A549 (cell line): ENCODE measurements around the gene MBTPS2. TPM values are rescaled to one million over a fixed set of nuclear protein-coding genes. Genes with fewer than 3 reads are reported as not detected.

Experiments
- ATAC-seq, 2 experiments: fragments of 200-7000 bp in 1 of 2; fragments of >200 bp in 1 of 2; cut with Nextera tagmentation in 1 of 2; cut with Tn5 transposase in 1 of 2; 3 replicates each; pipeline versions ENCODE4 v1.8.0 to v1.9.1; 2018 to 2020; ENCODE audit warnings: mild to moderate bottlenecking in 1 of 2, moderate library complexity in 1 of 2
- CTCF ChIA-PET: fragments of 300-600 bp; sonication (Branson Sonifier 250); formaldehyde crosslinking; extraction: SDS; loops from one replicate; lab custom pipeline; 2021; ENCODE audit warnings: antibody characterized with exemption, inconsistent platforms; lab: Yijun Ruan, JAX
- POLR2A ChIA-PET: fragments of 350-600 bp; formaldehyde crosslinking; extraction: SDS; loops from one replicate; lab custom pipeline; 2021; ENCODE audit warnings: antibody characterized with exemption, inconsistent platforms; lab: Yijun Ruan, JAX
- DNase-seq, 2 experiments: peaks; one replicate each; pipeline versions ENCODE4 v3.0.0 to v3.0.0-alpha.2; 2011 to 2016; ENCODE audit warnings: low read depth in 1 of 2, low spot score in 1 of 2
- FAIRE-seq: peaks from 2 replicates; lab custom pipeline; 2011; peaks lifted over from hg19 to GRCh38; lab: Jason Lieb, UNC
- H3K27ac ChIP-seq, 2 experiments: fragments of >200 bp; sonication (Bioruptor Twin); formaldehyde crosslinking; 3 replicates each; pipeline ENCODE4 v1.5.1; 2016 to 2017
- H3K4me1 ChIP-seq: fragments of >200 bp; sonication (Bioruptor Twin); formaldehyde crosslinking; 3 replicates; pipeline ENCODE4 v1.6.1; 2016
- H3K4me2 ChIP-seq: fragments of >200 bp; sonication (Bioruptor Twin); formaldehyde crosslinking; 3 replicates; pipeline ENCODE4 v1.6.1; 2016
- H3K4me3 ChIP-seq: fragments of >200 bp; sonication (Bioruptor Twin); formaldehyde crosslinking; 3 replicates; pipeline ENCODE4 v1.5.1; 2016
- H3K9me3 ChIP-seq: fragments of >200 bp; sonication (Bioruptor Twin); formaldehyde crosslinking; 3 replicates; pipeline ENCODE4 v1.6.1; 2016
- BHLHE40 ChIP-seq: IDR thresholded peaks from 2 replicates; pipeline ENCODE4 v1.6.1; 2012; ENCODE audit warnings: low read depth, low read length, inconsistent platforms
- CHD2 ChIP-seq: fragments of 150-350 bp; IDR thresholded peaks from 2 replicates; pipeline ENCODE4 v1.6.1; 2014; ENCODE audit warnings: low read length; ENCODE audit not compliant: partially characterized antibody
- FOSL2 ChIP-seq, 2 experiments: fragments of 450-650 bp in 1 of 2; fragments of >200 bp in 1 of 2; sonication (Bioruptor Twin) in 1 of 2; formaldehyde crosslinking; IDR thresholded peaks; 2 replicates each; pipeline versions ENCODE4 v1.5.0 to v1.6.1; 2016 to 2020; ENCODE audit warnings: mild to moderate bottlenecking in 1 of 2, moderate library complexity in 1 of 2
- FOXS1 ChIP-seq: fragments of 250-450 bp; sonication (Bioruptor Pico); IDR thresholded peaks from 2 replicates; pipeline ENCODE4 v1.5.0; 2020; ENCODE audit warnings: mild to moderate bottlenecking, moderate library complexity
- HOXA7 ChIP-seq: fragments of 250-450 bp; sonication (Bioruptor Pico); IDR thresholded peaks from 2 replicates; pipeline ENCODE4 v1.5.0; 2020; ENCODE audit warnings: mild to moderate bottlenecking, moderate library complexity
- HOXB5 ChIP-seq: fragments of 250-450 bp; sonication (Bioruptor Pico); IDR thresholded peaks from 2 replicates; pipeline ENCODE4 v1.5.0; 2020; ENCODE audit warnings: mild to moderate bottlenecking, moderate library complexity
- MAFK ChIP-seq: fragments of 450-650 bp; IDR thresholded peaks from 2 replicates; pipeline ENCODE4 v1.6.1; 2014; ENCODE audit not compliant: partially characterized antibody
- MYC ChIP-seq: IDR thresholded peaks from 2 replicates; pipeline ENCODE4 v1.6.1; 2012; ENCODE audit warnings: mild to moderate bottlenecking, inconsistent platforms, low read length, improper control_type of control experiment, borderline replicate concordance
- POLR2AphosphoS2 ChIP-seq: conservative IDR thresholded peaks from 2 replicates; pipeline ENCODE4 v1.6.1; 2012; ENCODE audit warnings: low read length, improper control_type of control experiment, inconsistent platforms
- TP53 ChIP-seq: fragments of 250-450 bp; sonication (Bioruptor Pico); IDR thresholded peaks from 2 replicates; pipeline ENCODE4 v1.5.0; 2021; ENCODE audit warnings: mild to moderate bottlenecking, moderate library complexity
- ZFP36 ChIP-seq: fragments of 450-650 bp; IDR thresholded peaks from 2 replicates; pipeline ENCODE4 v1.6.1; 2014; ENCODE audit warnings: borderline replicate concordance; ENCODE audit not compliant: partially characterized antibody
- WGBS: methylation state at CpG from one replicate; pipeline ENCODE4 v1.1.6; 2017; ENCODE audit errors: missing lambda C conversion rate; 5-methylcytosine and 5-hydroxymethylcytosine counted together
- polyA plus RNA-seq, 4 experiments: library from polyadenylated mRNA; depleted of rRNA in 3 of 4; stranded (reverse); fragments of >200 nt; fragmentation: RNase III in 1 of 4; extraction: RNeasy Plus Mini Kit Qiagen cat#74134 plus additional on column Dnase treatment in 1 of 4; gene quantifications; 2 replicates in 3 of 4; 3 replicates in 1 of 4; pipeline ENCODE4 v1.2.3, GENCODE V29; 2011 to 2017
- small RNA-seq, 6 experiments: library from RNA; depleted of rRNA; stranded (forward); fragments of <200 nt; gene quantifications; one replicate each; pipeline ENCODE3, GENCODE V24; 2012
- TF ChIP-seq, protein P1 (sequence below): fragments of 450-650 bp; IDR thresholded peaks from 2 replicates; pipeline ENCODE4 v1.6.1; 2014; ENCODE audit warnings: antibody characterized with exemption
- TF ChIP-seq, protein P2 (sequence below): fragments of 250-450 bp; sonication (Bioruptor Pico); IDR thresholded peaks from 2 replicates; pipeline ENCODE4 v1.5.0; 2021; ENCODE audit warnings: mild to moderate bottlenecking, moderate library complexity, borderline replicate concordance
- TF ChIP-seq, protein P3 (sequence below): fragments of >200 bp; sonication (Bioruptor Twin); formaldehyde crosslinking; IDR thresholded peaks from 3 replicates; pipeline ENCODE4 v1.6.1; 2016

The MBTPS2 gene
- polyA plus RNA-seq, 2 of the 4 experiments (the other 2 are of a cell fraction) = 24.7 to 65.6 TPM

DNA sequence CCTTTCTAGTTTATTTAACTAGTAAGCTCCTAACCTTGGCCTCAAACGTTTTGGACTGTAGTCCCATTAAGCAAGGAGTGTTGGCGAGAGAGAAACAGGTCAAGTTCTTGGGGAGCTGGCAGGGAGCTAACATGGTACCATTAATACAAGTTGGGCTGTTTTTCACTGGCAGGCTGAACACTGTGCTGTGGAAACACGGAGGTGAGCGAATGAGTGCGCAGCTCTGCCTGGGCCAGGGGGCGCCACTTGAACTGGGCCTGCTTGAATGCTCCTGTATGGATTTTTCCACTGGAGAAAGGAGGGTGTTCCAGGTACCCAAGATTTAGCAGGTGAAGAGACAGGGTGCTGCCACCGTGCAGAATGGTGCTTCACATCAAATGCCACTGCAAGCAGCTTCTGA is 93.7 kb downstream of the MBTPS2 start (continued):
- no peak for TF ChIP-seq HOXB5
- TF ChIP-seq TP53 (CRISPR knock-in tag) = no peak
- TF ChIP-seq FOXS1 = no peak
- TF ChIP-seq MAFK = no peak
- no peak for TF ChIP-seq POLR2AphosphoS2
- TF ChIP-seq, all 56 proteins: peak for 0

DNA sequence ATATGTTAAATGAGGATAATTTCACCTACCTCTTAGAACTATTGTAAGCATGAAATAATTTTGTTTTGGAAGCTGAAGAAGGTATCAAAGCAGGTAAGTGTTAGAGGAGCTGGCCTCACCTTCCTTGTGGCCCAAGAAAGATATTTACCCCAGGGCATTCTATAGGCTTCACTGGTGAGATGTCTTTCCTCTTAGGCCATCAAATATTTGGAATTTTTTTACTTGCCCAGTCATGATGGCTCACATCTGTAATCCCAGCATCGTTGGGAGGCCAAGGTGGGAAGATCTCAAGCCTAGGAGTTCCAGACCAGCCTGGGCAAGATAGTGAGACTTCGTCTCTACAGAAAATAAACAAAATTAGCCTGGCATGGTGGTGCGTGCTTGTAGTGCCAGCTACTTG is 95.0 kb downstream of the MBTPS2 start:
- 70% methylated on average over 3 of the region's 3 CpGs for WGBS
- POLR2A ChIA-PET = no interaction called here

More for the DNA sequence above, 95.0 kb downstream of the MBTPS2 start:
- H3K4me2 ChIP-seq = no peak overlapping the region
- no peak overlapping the region for H3K4me3 ChIP-seq
- TF ChIP-seq, protein P1, sequence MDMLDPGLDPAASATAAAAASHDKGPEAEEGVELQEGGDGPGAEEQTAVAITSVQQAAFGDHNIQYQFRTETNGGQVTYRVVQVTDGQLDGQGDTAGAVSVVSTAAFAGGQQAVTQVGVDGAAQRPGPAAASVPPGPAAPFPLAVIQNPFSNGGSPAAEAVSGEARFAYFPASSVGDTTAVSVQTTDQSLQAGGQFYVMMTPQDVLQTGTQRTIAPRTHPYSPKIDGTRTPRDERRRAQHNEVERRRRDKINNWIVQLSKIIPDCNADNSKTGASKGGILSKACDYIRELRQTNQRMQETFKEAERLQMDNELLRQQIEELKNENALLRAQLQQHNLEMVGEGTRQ = no peak
- TF ChIP-seq BHLHE40 (no peak), CHD2 (no peak), MAFK (no peak), ZFP36 (no peak), FOSL2 (IDR thresholded peaks at IDR 0.05) (no peak), FOSL2 (CRISPR knock-in tag; IDR thresholded peaks at IDR 0.05) (no peak), MYC (no peak), HOXA7 (CRISPR knock-in tag) (no peak)
- TF ChIP-seq, protein P2, sequence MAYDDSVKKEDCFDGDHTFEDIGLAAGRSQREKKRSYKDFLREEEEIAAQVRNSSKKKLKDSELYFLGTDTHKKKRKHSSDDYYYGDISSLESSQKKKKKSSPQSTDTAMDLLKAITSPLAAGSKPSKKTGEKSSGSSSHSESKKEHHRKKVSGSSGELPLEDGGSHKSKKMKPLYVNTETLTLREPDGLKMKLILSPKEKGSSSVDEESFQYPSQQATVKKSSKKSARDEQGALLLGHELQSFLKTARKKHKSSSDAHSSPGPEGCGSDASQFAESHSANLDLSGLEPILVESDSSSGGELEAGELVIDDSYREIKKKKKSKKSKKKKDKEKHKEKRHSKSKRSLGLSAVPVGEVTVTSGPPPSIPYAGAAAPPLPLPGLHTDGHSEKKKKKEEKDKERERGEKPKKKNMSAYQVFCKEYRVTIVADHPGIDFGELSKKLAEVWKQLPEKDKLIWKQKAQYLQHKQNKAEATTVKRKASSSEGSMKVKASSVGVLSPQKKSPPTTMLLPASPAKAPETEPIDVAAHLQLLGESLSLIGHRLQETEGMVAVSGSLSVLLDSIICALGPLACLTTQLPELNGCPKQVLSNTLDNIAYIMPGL (CRISPR knock-in tag) = no peak
- TF ChIP-seq, protein P3, sequence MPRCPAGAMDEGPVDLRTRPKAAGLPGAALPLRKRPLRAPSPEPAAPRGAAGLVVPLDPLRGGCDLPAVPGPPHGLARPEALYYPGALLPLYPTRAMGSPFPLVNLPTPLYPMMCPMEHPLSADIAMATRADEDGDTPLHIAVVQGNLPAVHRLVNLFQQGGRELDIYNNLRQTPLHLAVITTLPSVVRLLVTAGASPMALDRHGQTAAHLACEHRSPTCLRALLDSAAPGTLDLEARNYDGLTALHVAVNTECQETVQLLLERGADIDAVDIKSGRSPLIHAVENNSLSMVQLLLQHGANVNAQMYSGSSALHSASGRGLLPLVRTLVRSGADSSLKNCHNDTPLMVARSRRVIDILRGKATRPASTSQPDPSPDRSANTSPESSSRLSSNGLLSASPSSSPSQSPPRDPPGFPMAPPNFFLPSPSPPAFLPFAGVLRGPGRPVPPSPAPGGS = no peak
- H3K27ac ChIP-seq = peak overlapping the region in 1 of 2 experiments; percentile 82; a peak in 1 of 6 replicates
- no peaks in the 10 kb centered on the region for H3K9me3 ChIP-seq
- peak in 1 of 2 experiments; percentile 10 for DNase-seq
- CTCF ChIA-PET = no interaction called here
- FAIRE-seq = no peak
- peaks cover 16% of the 10 kb centered on the region for H3K4me1 ChIP-seq
- ATAC-seq = peak in 1 of 2 experiments; percentile 41; a peak in 2 of 6 replicates

Small RNA genes within 50 kb of the gene (small RNA-seq; reads per million reads assigned to genes)
- gene U73479.1 = 0 to 0.43 (median 0) reads per million in 6 experiments

Other genes starting within 250 kb of the MBTPS2 start
- not detected in 2 replicates for gene KLHL34, start 181.3 kb upstream of the MBTPS2 start, polyA plus RNA-seq (2011; rRNA removed)
- not detected in 3 replicates for gene KLHL34, start 181.3 kb upstream of the MBTPS2 start, polyA plus RNA-seq (2017; fragmentation: RNase III; extraction: RNeasy Plus Mini Kit Qiagen cat#74134 plus additional on column Dnase treatment)
- gene SMPX, start 81.5 kb upstream of the MBTPS2 start, polyA plus RNA-seq (2011; rRNA removed) = 0.23 TPM in 1 of 2 replicates, not detected in the other
- 0.13 TPM in 1 of 3 replicates, not detected in the others for gene SMPX, start 81.5 kb upstream of the MBTPS2 start, polyA plus RNA-seq (2017; fragmentation: RNase III; extraction: RNeasy Plus Mini Kit Qiagen cat#74134 plus additional on column Dnase treatment)
- gene YY2, start 16.4 kb downstream of the MBTPS2 start, polyA plus RNA-seq (2011; rRNA removed) = 1.8 and 2.2 TPM in 2 replicates
- gene YY2, start 16.4 kb downstream of the MBTPS2 start, polyA plus RNA-seq (2017; fragmentation: RNase III; extraction: RNeasy Plus Mini Kit Qiagen cat#74134 plus additional on column Dnase treatment) = 2.6 to 3.2 TPM (median 3.2 TPM) in 3 replicates
- gene SMS, start 101.1 kb downstream of the MBTPS2 start, polyA plus RNA-seq (2011; rRNA removed) = 85.7 and 129 TPM in 2 replicates
- gene SMS, start 101.1 kb downstream of the MBTPS2 start, polyA plus RNA-seq (2017; fragmentation: RNase III; extraction: RNeasy Plus Mini Kit Qiagen cat#74134 plus additional on column Dnase treatment) = 180 to 193 TPM (median 180 TPM) in 3 replicates
- 0.81 and 0.98 TPM in 2 replicates for gene PHEX, start 192.7 kb downstream of the MBTPS2 start, polyA plus RNA-seq (2011; rRNA removed)
- 0.28 to 0.33 TPM (median 0.31 TPM) in 3 replicates for gene PHEX, start 192.7 kb downstream of the MBTPS2 start, polyA plus RNA-seq (2017; fragmentation: RNase III; extraction: RNeasy Plus Mini Kit Qiagen cat#74134 plus additional on column Dnase treatment)